Measurements from ENCODE around the gene PPP2CA.

DNA sequence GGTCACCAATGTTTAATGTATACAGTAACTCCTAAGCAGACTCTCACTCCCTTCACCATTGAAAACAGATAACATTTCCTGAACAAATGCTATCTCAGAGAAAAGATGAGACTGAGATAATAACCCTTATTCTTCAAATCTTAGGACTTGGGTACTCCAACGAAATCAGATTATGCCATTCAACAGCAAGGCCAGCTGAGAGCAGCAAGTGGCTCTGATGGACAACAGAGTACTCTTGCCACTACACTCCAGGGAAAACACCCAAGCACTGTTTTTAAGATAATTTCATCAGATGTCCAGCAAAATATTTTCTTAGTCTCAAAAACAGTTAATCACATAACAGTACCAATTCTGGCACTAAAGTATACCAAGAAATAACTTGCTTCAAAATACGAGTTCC, 10.1 kb downstream of the PPP2CA start:
- TF ChIP-seq, protein P1, sequence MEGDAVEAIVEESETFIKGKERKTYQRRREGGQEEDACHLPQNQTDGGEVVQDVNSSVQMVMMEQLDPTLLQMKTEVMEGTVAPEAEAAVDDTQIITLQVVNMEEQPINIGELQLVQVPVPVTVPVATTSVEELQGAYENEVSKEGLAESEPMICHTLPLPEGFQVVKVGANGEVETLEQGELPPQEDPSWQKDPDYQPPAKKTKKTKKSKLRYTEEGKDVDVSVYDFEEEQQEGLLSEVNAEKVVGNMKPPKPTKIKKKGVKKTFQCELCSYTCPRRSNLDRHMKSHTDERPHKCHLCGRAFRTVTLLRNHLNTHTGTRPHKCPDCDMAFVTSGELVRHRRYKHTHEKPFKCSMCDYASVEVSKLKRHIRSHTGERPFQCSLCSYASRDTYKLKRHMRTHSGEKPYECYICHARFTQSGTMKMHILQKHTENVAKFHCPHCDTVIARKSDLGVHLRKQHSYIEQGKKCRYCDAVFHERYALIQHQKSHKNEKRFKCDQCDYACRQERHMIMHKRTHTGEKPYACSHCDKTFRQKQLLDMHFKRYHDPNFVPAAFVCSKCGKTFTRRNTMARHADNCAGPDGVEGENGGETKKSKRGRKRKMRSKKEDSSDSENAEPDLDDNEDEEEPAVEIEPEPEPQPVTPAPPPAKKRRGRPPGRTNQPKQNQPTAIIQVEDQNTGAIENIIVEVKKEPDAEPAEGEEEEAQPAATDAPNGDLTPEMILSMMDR (IDR thresholded peaks at IDR 0.05 in 8 of 11, conservative IDR thresholded peaks at IDR 0.05 in 3 of 11) = no peak
- TF ChIP-seq POLR2A (IDR thresholded peaks at IDR 0.05) = no peak
- TF ChIP-seq POLR2AphosphoS5 (IDR thresholded peaks at IDR 0.05) = no peak

Measured in spleen (tissue), 7 donors.